Caco-2 (cell line): ENCODE data around the gene RNGTT. TPM values are rescaled to one million over a fixed set of nuclear protein-coding genes. Genes with fewer than 3 reads are reported as not detected.

Experiments
- BruUV-seq: library from RNA; stranded (reverse); fragments of 400-500 nt; replicated peaks from 2 replicates; lab custom pipeline; 2021; lab: Mats Ljungman, UMichigan
- CTCF ChIA-PET: fragments of 300-600 bp; sonication (Branson Sonifier 250); formaldehyde crosslinking; loops from one replicate; lab custom pipeline; 2022; ENCODE audit warnings: antibody characterized with exemption; lab: Charles Lee
- POLR2A ChIA-PET: fragments of 300-600 bp; sonication (Branson Sonifier 250); formaldehyde crosslinking; loops from one replicate; lab custom pipeline; 2022; ENCODE audit warnings: antibody characterized with exemption; lab: Charles Lee
- DNase-seq, 2 experiments: peaks; one replicate each; pipeline versions ENCODE4 v3.0.0 to v3.0.0-alpha.2; 2020 to 2022
- H3K27me3 ChIP-seq: replicated peaks from 2 replicates; pipeline ENCODE4 v1.6.0; 2011; ENCODE audit warnings: low read length; ENCODE audit not compliant: control insufficient read depth, insufficient read depth
- H3K36me3 ChIP-seq: 2 replicates; pipeline ENCODE4 v1.5.1; 2011; ENCODE audit warnings: low read length; ENCODE audit not compliant: control insufficient read depth, insufficient read depth
- H3K4me1 ChIP-seq: fragments of 250-450 bp; sonication (Bioruptor Pico); 2 replicates; pipeline ENCODE4 v1.5.1; 2020; ENCODE audit warnings: mild to moderate bottlenecking
- H3K4me3 ChIP-seq: 2 replicates; pipeline ENCODE4 v1.5.1; 2011; ENCODE audit warnings: low read depth, mild to moderate bottlenecking, control low read depth, low read length
- H3K9me3 ChIP-seq: fragments of 250-450 bp; sonication (Bioruptor Pico); 2 replicates; pipeline ENCODE4 v1.5.1; 2020; ENCODE audit warnings: mild to moderate bottlenecking, moderate library complexity
- H3K27ac Mint-ChIP-seq: one replicate; pipeline ENCODE4 v1.8.0; 2022; ENCODE audit warnings: mixed read lengths; ENCODE audit not compliant: unreplicated experiment
- H3K27me3 Mint-ChIP-seq: one replicate; pipeline ENCODE4 v1.8.0; 2022; ENCODE audit warnings: mixed read lengths; ENCODE audit not compliant: insufficient read depth, unreplicated experiment
- H3K36me3 Mint-ChIP-seq: one replicate; pipeline ENCODE4 v1.8.0; 2022; ENCODE audit warnings: mild to moderate bottlenecking, mixed read lengths; ENCODE audit not compliant: insufficient read depth, unreplicated experiment
- H3K4me1 Mint-ChIP-seq: one replicate; pipeline ENCODE4 v1.8.0; 2022; ENCODE audit warnings: low read depth, mixed read lengths; ENCODE audit not compliant: unreplicated experiment
- H3K4me3 Mint-ChIP-seq: one replicate; pipeline ENCODE4 v1.8.0; 2022; ENCODE audit warnings: mild to moderate bottlenecking, moderate library complexity, mixed read lengths; ENCODE audit not compliant: unreplicated experiment
- H3K9me3 Mint-ChIP-seq: one replicate; pipeline ENCODE4 v1.8.0; 2022; ENCODE audit warnings: mixed read lengths; ENCODE audit not compliant: unreplicated experiment
- CTCF ChIP-seq, 2 experiments: fragments of 200-600 bp in 1 of 2; IDR thresholded peaks; 1 replicate in 1 of 2; 2 replicates in 1 of 2; pipeline versions ENCODE4 v1.5.1 to v1.8.0; 2011 to 2022; ENCODE audit warnings: antibody characterized with exemption in 1 of 2, control low read depth in 1 of 2, inconsistent platforms in 1 of 2, low read depth in 1 of 2, low read length in 1 of 2, mild to moderate bottlenecking in 1 of 2, moderate library complexity in 1 of 2; ENCODE audit not compliant: insufficient read depth in 1 of 2, severe bottlenecking in 1 of 2, unreplicated experiment in 1 of 2
- intact Hi-C: fragments of 100-400 bp; cut with micrococcal nuclease; formaldehyde crosslinking; loops from one replicate; pipeline ENCODE4 v1.10.0; 2022; ENCODE audit not compliant: unreplicated experiment
- total RNA-seq: library from RNA; stranded (reverse); gene quantifications from 2 replicates; pipeline ENCODE4 v1.2.3, GENCODE V29; 2022

RNGTT gene
- total RNA-seq, 1 experiment from 2014 or later = 17.7 TPM

- Mint-ChIP-seq H3K4me1 (no peaks in the 10 kb centered on the region), H3K4me3 (no peak overlapping the region), H3K27me3 (no peaks in the 10 kb centered on the region), H3K9me3 (no peaks in the 10 kb centered on the region), H3K27ac (no peak overlapping the region), H3K36me3 (peaks cover 12% of the 10 kb centered on the region)
- intact Hi-C loops = no loop called here
- Histone ChIP-seq H3K36me3 (no peaks in the 10 kb centered on the region), H3K27me3 (no peaks in the 10 kb centered on the region), H3K9me3 (no peaks in the 10 kb centered on the region), H3K4me1 (no peaks in the 10 kb centered on the region), H3K4me3 (no peak overlapping the region)
- POLR2A ChIA-PET = no interaction called here
- CTCF ChIA-PET = no interaction called here
- no peak for DNase-seq
- no peak for TF ChIP-seq CTCF (IDR thresholded peaks at IDR 0.05; ENCODE audit: insufficient read depth in 1 of 2, low read depth in 1 of 2, low read length in 1 of 2, severe bottlenecking in 1 of 2, unreplicated experiment in 1 of 2)
- BruUV-seq = no TSS peak
These were observed 73.0 kb downstream of the RNGTT start for GRCh38 chr6:88890394-88890793.

DNA sequence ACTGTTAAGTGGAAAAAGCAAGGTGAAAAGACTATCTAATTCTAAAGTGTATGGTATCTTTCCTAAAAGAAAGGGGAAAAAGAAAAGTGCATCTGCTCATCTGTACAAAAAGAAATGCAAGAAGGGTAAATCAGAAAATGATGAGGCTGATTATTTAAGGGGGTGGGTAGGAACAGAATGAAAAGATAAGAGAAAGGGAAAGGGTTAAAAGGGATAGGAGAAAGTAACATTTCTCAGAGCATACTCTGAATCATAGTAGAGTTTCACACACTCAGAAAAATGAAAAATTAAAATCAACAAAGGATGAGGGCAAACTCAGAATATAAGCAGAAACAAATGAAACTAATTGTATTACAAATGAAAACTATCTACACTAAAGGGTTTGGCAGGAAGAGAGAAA, 79.1 kb downstream of the RNGTT start:
- H3K27me3 ChIP-seq = no peaks in the 10 kb centered on the region
- no peak overlapping the region for H3K27ac Mint-ChIP-seq
- CTCF ChIA-PET = no interaction called here
- no peaks in the 10 kb centered on the region for H3K36me3 ChIP-seq
- no peak overlapping the region for H3K4me3 Mint-ChIP-seq
- no peaks in the 10 kb centered on the region for H3K4me1 ChIP-seq
- POLR2A ChIA-PET = no interaction called here
- intact Hi-C loops = no loop called here
- BruUV-seq = no TSS peak
- no peaks in the 10 kb centered on the region for H3K27me3 Mint-ChIP-seq
- H3K9me3 ChIP-seq = no peaks in the 10 kb centered on the region
- no peak for DNase-seq
- H3K4me1 Mint-ChIP-seq = no peaks in the 10 kb centered on the region
- no peaks in the 10 kb centered on the region for H3K9me3 Mint-ChIP-seq
- no peak for TF ChIP-seq CTCF (IDR thresholded peaks at IDR 0.05; ENCODE audit: insufficient read depth in 1 of 2, low read depth in 1 of 2, low read length in 1 of 2, severe bottlenecking in 1 of 2, unreplicated experiment in 1 of 2)
- no peak overlapping the region for H3K4me3 ChIP-seq
- H3K36me3 Mint-ChIP-seq = peaks cover 12% of the 10 kb centered on the region

DNA sequence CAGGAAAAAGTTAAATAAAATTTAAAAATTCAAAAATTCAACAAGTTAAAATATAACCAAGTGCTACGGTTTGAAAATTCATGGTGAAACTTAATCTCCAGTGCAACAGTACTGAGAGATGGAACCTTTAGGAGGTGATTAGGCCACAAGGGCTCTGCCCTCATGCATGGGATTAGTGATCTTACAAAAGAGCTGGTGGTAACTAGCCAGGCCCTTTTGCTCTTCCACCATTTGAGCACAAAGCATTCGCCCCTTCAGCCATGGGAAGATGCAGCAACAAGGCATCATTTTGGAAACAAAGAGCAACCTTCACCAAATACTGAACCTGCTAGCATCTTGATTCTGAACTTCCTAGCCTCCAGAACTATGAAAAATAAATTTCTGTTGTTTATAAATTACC, 80.9 kb downstream of the RNGTT start:
- H3K4me3 ChIP-seq = no peak overlapping the region

More for the DNA sequence above, 80.9 kb downstream of the RNGTT start:
- Mint-ChIP-seq H3K36me3 (peaks cover 12% of the 10 kb centered on the region), H3K27me3 (no peaks in the 10 kb centered on the region), H3K9me3 (no peaks in the 10 kb centered on the region), H3K4me1 (no peaks in the 10 kb centered on the region), H3K27ac (no peak overlapping the region), H3K4me3 (no peak overlapping the region)
- Histone ChIP-seq H3K36me3 (no peaks in the 10 kb centered on the region), H3K4me1 (no peaks in the 10 kb centered on the region), H3K27me3 (no peaks in the 10 kb centered on the region), H3K9me3 (no peaks in the 10 kb centered on the region)
- intact Hi-C loops = no loop called here
- POLR2A ChIA-PET = no interaction called here
- no peak for DNase-seq
- CTCF ChIA-PET = no interaction called here
- no TSS peak for BruUV-seq
- no peak for TF ChIP-seq CTCF (IDR thresholded peaks at IDR 0.05; ENCODE audit: insufficient read depth in 1 of 2, low read depth in 1 of 2, low read length in 1 of 2, severe bottlenecking in 1 of 2, unreplicated experiment in 1 of 2)
